PC-3 (cell line): ENCODE data around the gene GP5. TPM values are rescaled to one million over a fixed set of nuclear protein-coding genes. Genes with fewer than 3 reads are reported as not detected.
A peak's percentile ranks its signal among the peaks of the same experiment; 100 is the strongest.

Source experiments
- ATAC-seq: fragments of 200-7000 bp; cut with Tn5 transposase; 2 replicates; pipeline ENCODE4 v1.9.1; 2020; ENCODE audit warnings: mild to moderate bottlenecking, moderate library complexity
- BruUV-seq: library from RNA; stranded (reverse); fragments of 400-500 nt; replicated peaks from 2 replicates; lab custom pipeline; 2021; lab: Mats Ljungman, UMichigan
- CTCF ChIA-PET: fragments of 300-600 bp; sonication (Branson Sonifier 250); formaldehyde crosslinking; loops from one replicate; lab custom pipeline; 2022; ENCODE audit warnings: antibody characterized with exemption; lab: Charles Lee
- POLR2A ChIA-PET: fragments of 300-600 bp; sonication (Branson Sonifier 250); formaldehyde crosslinking; loops from one replicate; lab custom pipeline; 2022; ENCODE audit warnings: antibody characterized with exemption; ENCODE audit not compliant: unreplicated experiment; lab: Charles Lee
- DNase-seq: peaks from one replicate; pipeline ENCODE4 v3.0.0-alpha.2; 2015
- H2AFZ ChIP-seq: fragments of 300-600 bp; sonication (generic); 2 replicates; pipeline ENCODE4 v1.6.0; 2016; ENCODE audit warnings: antibody characterized with exemption, low read length
- H3F3A ChIP-seq: fragments of 300-600 bp; sonication (generic); one replicate; pipeline ENCODE4 v1.6.0; 2017; ENCODE audit warnings: antibody characterized with exemption, low read length, control low read depth, mild to moderate bottlenecking; ENCODE audit not compliant: unreplicated experiment
- H3K27ac ChIP-seq: fragments of 300-600 bp; sonication (generic); 2 replicates; pipeline ENCODE4 v1.5.1; 2016; ENCODE audit warnings: mild to moderate bottlenecking, low read length
- H3K27me3 ChIP-seq: fragments of 300-600 bp; sonication (generic); 2 replicates; pipeline ENCODE4 v1.6.1; 2016; ENCODE audit warnings: low read length, mixed read lengths
- H3K36me3 ChIP-seq: fragments of 300-600 bp; sonication (generic); 2 replicates; pipeline ENCODE4 v1.6.1; 2016; ENCODE audit warnings: low read depth, mixed run types, low read length, mixed read lengths
- H3K4me1 ChIP-seq: fragments of 300-600 bp; sonication (generic); 2 replicates; pipeline ENCODE4 v1.5.1; 2016; ENCODE audit warnings: low read length; ENCODE audit not compliant: insufficient read depth
- H3K4me2 ChIP-seq: fragments of 300-600 bp; sonication (generic); 2 replicates; pipeline ENCODE4 v1.6.0; 2016; ENCODE audit warnings: low read length
- H3K4me3 ChIP-seq: fragments of 300-600 bp; sonication (generic); 2 replicates; pipeline ENCODE4 v1.5.1; 2016; ENCODE audit warnings: mild to moderate bottlenecking, low read length, mixed read lengths
- H3K79me2 ChIP-seq: fragments of 300-600 bp; sonication (generic); 2 replicates; pipeline ENCODE4 v1.6.1; 2017; ENCODE audit warnings: low read length, mixed read lengths
- H3K9ac ChIP-seq: fragments of 300-600 bp; sonication (generic); 2 replicates; pipeline ENCODE4 v1.6.0; 2016; ENCODE audit warnings: mild to moderate bottlenecking, low read length
- H3K9me2 ChIP-seq: fragments of 300-600 bp; sonication (generic); replicated peaks from 2 replicates; pipeline ENCODE4 v1.6.1; 2016; ENCODE audit warnings: mixed run types, low read length, mixed read lengths
- H3K9me3 ChIP-seq: fragments of 300-600 bp; sonication (generic); 2 replicates; pipeline ENCODE4 v1.6.1; 2016; ENCODE audit warnings: low read length, mixed read lengths
- H4K20me1 ChIP-seq: fragments of 300-600 bp; sonication (generic); 2 replicates; pipeline ENCODE4 v1.6.1; 2016; ENCODE audit warnings: low read length, mixed read lengths
- EZH2 ChIP-seq: fragments of 300-600 bp; sonication (generic); IDR thresholded peaks from one replicate; pipeline ENCODE4 v1.6.1; 2017; ENCODE audit warnings: antibody characterized with exemption, mild to moderate bottlenecking, low read length; ENCODE audit not compliant: unreplicated experiment
- EZH2phosphoT487 ChIP-seq: fragments of 300-600 bp; sonication (generic); IDR thresholded peaks from 2 replicates; pipeline ENCODE4 v1.6.1; 2018; ENCODE audit warnings: mild to moderate bottlenecking, antibody characterized with exemption, low read length, borderline replicate concordance
- intact Hi-C: fragments of 100-400 bp; cut with micrococcal nuclease; formaldehyde crosslinking; loops from 2 replicates; pipeline ENCODE4 v1.9.0; 2023
- total RNA-seq: library from RNA; depleted of rRNA; stranded (reverse); fragments of >200 nt; gene quantifications from 2 replicates; pipeline ENCODE4 v1.2.3, GENCODE V29; 2014
- TF ChIP-seq, protein P1 (sequence below): fragments of 300-600 bp; sonication (generic); conservative IDR thresholded peaks from 2 replicates; pipeline ENCODE4 v1.5.1; 2017; ENCODE audit warnings: antibody characterized with exemption, low read depth, mild to moderate bottlenecking, low read length

Gene GP5
- total RNA-seq, 1 experiment from 2014 or later: not detected

DNA sequence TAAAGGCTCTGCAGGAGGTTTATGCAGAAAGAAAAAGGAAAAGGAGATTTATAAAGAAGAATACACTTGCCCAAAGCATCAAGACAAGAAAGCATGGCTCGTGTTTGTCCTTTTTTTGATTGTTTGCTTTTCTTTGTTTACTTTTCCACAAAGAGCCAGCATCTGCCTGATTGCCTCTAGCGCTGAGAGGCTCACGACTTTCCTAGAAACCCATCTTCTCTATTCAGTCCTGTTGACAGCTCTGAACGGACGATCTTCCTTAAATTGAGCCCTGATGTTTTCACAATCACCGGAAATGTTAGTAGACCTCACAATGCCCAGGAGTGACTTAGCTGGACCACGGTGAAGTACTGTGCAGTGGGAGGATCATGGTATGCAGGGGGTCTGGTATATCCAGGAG, 12.4 kb downstream of the GP5 start:
- Histone ChIP-seq H3K9ac (no peak overlapping the region), H4K20me1 (no peaks in the 10 kb centered on the region), H3K79me2 (no peaks in the 10 kb centered on the region), H3K4me3 (no peak overlapping the region), H3K27me3 (peaks cover 19% of the 10 kb centered on the region), H3K4me1 (no peaks in the 10 kb centered on the region), H3K27ac (no peak overlapping the region), H3K4me2 (no peak overlapping the region), H3K36me3 (no peaks in the 10 kb centered on the region), H3K9me2 (no peaks in the 10 kb centered on the region), H3F3A (no peaks in the 10 kb centered on the region), H2AFZ (no peak overlapping the region), H3K9me3 (no peaks in the 10 kb centered on the region)
- DNase-seq (no peak), ATAC-seq (peak; percentile 38; the same call in 1 of the 2 replicates)
- ChIA-PET CTCF (interaction anchor here (0.6 kb wide), 1 partner anchor 43 kb away, joined by 3 read pairs; no protein-coding TSS in a partner anchor), POLR2A (no interaction called here)
- no TSS peak for BruUV-seq
- intact Hi-C loops: no loop called here
- TF ChIP-seq, protein P1, sequence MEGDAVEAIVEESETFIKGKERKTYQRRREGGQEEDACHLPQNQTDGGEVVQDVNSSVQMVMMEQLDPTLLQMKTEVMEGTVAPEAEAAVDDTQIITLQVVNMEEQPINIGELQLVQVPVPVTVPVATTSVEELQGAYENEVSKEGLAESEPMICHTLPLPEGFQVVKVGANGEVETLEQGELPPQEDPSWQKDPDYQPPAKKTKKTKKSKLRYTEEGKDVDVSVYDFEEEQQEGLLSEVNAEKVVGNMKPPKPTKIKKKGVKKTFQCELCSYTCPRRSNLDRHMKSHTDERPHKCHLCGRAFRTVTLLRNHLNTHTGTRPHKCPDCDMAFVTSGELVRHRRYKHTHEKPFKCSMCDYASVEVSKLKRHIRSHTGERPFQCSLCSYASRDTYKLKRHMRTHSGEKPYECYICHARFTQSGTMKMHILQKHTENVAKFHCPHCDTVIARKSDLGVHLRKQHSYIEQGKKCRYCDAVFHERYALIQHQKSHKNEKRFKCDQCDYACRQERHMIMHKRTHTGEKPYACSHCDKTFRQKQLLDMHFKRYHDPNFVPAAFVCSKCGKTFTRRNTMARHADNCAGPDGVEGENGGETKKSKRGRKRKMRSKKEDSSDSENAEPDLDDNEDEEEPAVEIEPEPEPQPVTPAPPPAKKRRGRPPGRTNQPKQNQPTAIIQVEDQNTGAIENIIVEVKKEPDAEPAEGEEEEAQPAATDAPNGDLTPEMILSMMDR: no peak
- no peak for TF ChIP-seq EZH2phosphoT487
- no peak for TF ChIP-seq EZH2

DNA sequence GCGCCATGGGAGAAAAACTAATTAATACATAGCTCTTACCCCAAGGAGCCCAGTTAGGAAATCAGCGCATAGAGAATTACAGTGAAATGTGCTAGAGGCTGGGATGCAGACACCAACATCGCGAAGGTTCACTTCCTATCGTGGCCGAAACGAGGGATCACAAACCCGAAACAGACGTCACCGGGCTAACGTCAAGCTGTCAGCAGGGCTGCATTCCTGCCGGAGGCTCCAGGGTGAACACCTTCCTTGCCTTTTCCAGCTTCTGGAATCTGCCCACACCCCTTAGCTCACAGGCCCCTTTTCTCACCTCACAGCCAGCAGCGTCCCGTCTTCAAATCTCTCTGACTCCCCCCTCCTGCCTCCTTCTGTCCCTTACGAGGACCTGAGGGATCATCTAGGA, 13.0 kb downstream of the GP5 start:
- no peak overlapping the region for H3K4me2 ChIP-seq
- BruUV-seq: no TSS peak
- DNase-seq (no peak), ATAC-seq (no peak)
- no peaks in the 10 kb centered on the region for H3F3A ChIP-seq
- TF ChIP-seq EZH2phosphoT487 (no peak), EZH2 (no peak)
- TF ChIP-seq, protein P1: no peak
- no peaks in the 10 kb centered on the region for H3K9me2 ChIP-seq
- no peak overlapping the region for H3K4me3 ChIP-seq
- H3K27me3 ChIP-seq: peaks cover 15% of the 10 kb centered on the region
- ChIA-PET POLR2A (no interaction called here), CTCF (no interaction called here)
- no peaks in the 10 kb centered on the region for H3K9me3 ChIP-seq
- H4K20me1 ChIP-seq: no peaks in the 10 kb centered on the region
- no peaks in the 10 kb centered on the region for H3K36me3 ChIP-seq
- H3K27ac ChIP-seq: no peak overlapping the region
- intact Hi-C loops: no loop called here
- no peak overlapping the region for H3K9ac ChIP-seq
- no peak overlapping the region for H2AFZ ChIP-seq
- H3K79me2 ChIP-seq: no peaks in the 10 kb centered on the region
- no peaks in the 10 kb centered on the region for H3K4me1 ChIP-seq

- Histone ChIP-seq H3K79me2 (no peaks in the 10 kb centered on the region), H4K20me1 (no peaks in the 10 kb centered on the region), H3K27ac (no peak overlapping the region), H3F3A (no peaks in the 10 kb centered on the region), H3K27me3 (0 out of 2 replicates have a peak, but pooled peaks cover under 1% of the 10 kb centered on the region), H3K4me3 (no peak overlapping the region), H3K9ac (no peak overlapping the region), H2AFZ (no peak overlapping the region), H3K4me2 (no peak overlapping the region), H3K36me3 (no peaks in the 10 kb centered on the region), H3K9me2 (no peaks in the 10 kb centered on the region), H3K4me1 (no peaks in the 10 kb centered on the region), H3K9me3 (no peaks in the 10 kb centered on the region)
- no peak for DNase-seq
- CTCF ChIA-PET: no interaction called here
- no TSS peak for BruUV-seq
- POLR2A ChIA-PET: no interaction called here
- intact Hi-C loops: no loop called here
- no peak for ATAC-seq
- TF ChIP-seq, protein P1: no peak
- TF ChIP-seq EZH2phosphoT487: no peak
- TF ChIP-seq EZH2: no peak
Observed at GRCh38 chr3:194384569-194385001, 14.5 kb downstream of the GP5 start.
